H1 (cell line): ENCODE data around the gene KIAA1328. TPM values are rescaled to one million over a fixed set of nuclear protein-coding genes. Genes with fewer than 3 reads are reported as not detected.
A peak's percentile ranks its signal among the peaks of the same experiment; 100 is the strongest.
"Not testable (repeated sequence)": the region's sequence is repeated elsewhere in the genome, so short reads cannot be mapped to it uniquely, and the experiment has no call there.

Source experiments
- CTCF ChIA-PET: fragments of 300-600 bp; sonication (Branson Sonifier 250); formaldehyde crosslinking; loops from one replicate; lab custom pipeline; 2021; ENCODE audit not compliant: partially characterized antibody; lab: Charles Lee
- POLR2A ChIA-PET: fragments of 300-600 bp; sonication (Branson Sonifier 250); formaldehyde crosslinking; loops from one replicate; lab custom pipeline; 2021; ENCODE audit warnings: inconsistent platforms; ENCODE audit not compliant: partially characterized antibody; lab: Charles Lee
- DNase-seq, 2 experiments: peaks; one replicate each; pipeline versions ENCODE4 v3.0.0 to v3.0.0-alpha.2; 2010 to 2022; ENCODE audit warnings: low spot score in 2 of 2, low read depth in 1 of 2, mixed read lengths in 1 of 2
- FAIRE-seq: peaks from 2 replicates; lab custom pipeline; 2011; peaks lifted over from hg19 to GRCh38; lab: Jason Lieb, UNC
- H2AFZ ChIP-seq: 2 replicates; pipeline ENCODE4 v1.8.1; 2012; ENCODE audit warnings: low read length, inconsistent platforms
- H2AK5ac ChIP-seq: 2 replicates; pipeline ENCODE4 v1.6.1; 2013; ENCODE audit warnings: low read depth, low read length
- H2BK120ac ChIP-seq: replicated peaks from 2 replicates; pipeline ENCODE3; 2013; ENCODE audit warnings: low read depth, low read length, inconsistent platforms
- H2BK12ac ChIP-seq: 2 replicates; pipeline ENCODE4 v1.6.1; 2013; ENCODE audit warnings: low read depth, low read length
- H2BK15ac ChIP-seq: 2 replicates; pipeline ENCODE4 v1.6.1; 2013; ENCODE audit warnings: low read length
- H2BK20ac ChIP-seq: 2 replicates; pipeline ENCODE4 v1.6.1; 2013; ENCODE audit warnings: low read length
- H2BK5ac ChIP-seq: 2 replicates; pipeline ENCODE4 v1.6.1; 2013; ENCODE audit warnings: low read depth, low read length
- H3K14ac ChIP-seq: 2 replicates; pipeline ENCODE4 v1.6.1; 2013; ENCODE audit warnings: inconsistent platforms; ENCODE audit not compliant: insufficient read length
- H3K18ac ChIP-seq: 2 replicates; pipeline ENCODE4 v1.6.1; 2013; ENCODE audit warnings: low read length; ENCODE audit errors: extremely low read depth
- H3K23ac ChIP-seq: 2 replicates; pipeline ENCODE4 v1.6.1; 2013; ENCODE audit warnings: inconsistent platforms; ENCODE audit not compliant: insufficient read length
- H3K23me2 ChIP-seq: 2 replicates; pipeline ENCODE4 v1.6.1; 2013; ENCODE audit warnings: low read depth, low read length
- H3K27ac ChIP-seq: 2 replicates; pipeline ENCODE4 v1.6.1; 2011; ENCODE audit warnings: low read depth, low read length, inconsistent platforms
- H3K27me3 ChIP-seq, 4 experiments: replicated peaks in 1 of 4; 1 replicate in 1 of 4; 2 replicates in 3 of 4; pipeline versions ENCODE4 v1.6.1 to v1.8.1; 2011 to 2013; ENCODE audit warnings: low read length in 3 of 4, mild to moderate bottlenecking in 3 of 4, inconsistent platforms in 2 of 4, mixed read lengths in 2 of 4, moderate library complexity in 1 of 4; ENCODE audit not compliant: control insufficient read depth in 3 of 4, insufficient read depth in 3 of 4; ENCODE audit errors: extremely low read depth in 1 of 4
- H3K36me3 ChIP-seq, 4 experiments: 2 replicates each; pipeline versions ENCODE4 v1.6.1 to v1.8.1; 2011 to 2013; ENCODE audit warnings: mild to moderate bottlenecking in 4 of 4, low read length in 3 of 4, moderate library complexity in 2 of 4, control low read depth in 1 of 4, inconsistent platforms in 1 of 4; ENCODE audit not compliant: insufficient read depth in 4 of 4, control insufficient read depth in 2 of 4
- H3K4ac ChIP-seq: replicated peaks from 2 replicates; pipeline ENCODE3; 2013; ENCODE audit warnings: low read length, low read depth, mixed read lengths, inconsistent platforms; ENCODE audit not compliant: insufficient read length
- H3K4me1 ChIP-seq, 4 experiments: replicated peaks in 1 of 4; 1 replicate in 1 of 4; 2 replicates in 3 of 4; pipeline versions ENCODE4 v1.6.1 to v1.8.1; 2011 to 2013; ENCODE audit warnings: low read length in 3 of 4, inconsistent platforms in 2 of 4, mixed read lengths in 1 of 4; ENCODE audit not compliant: insufficient read depth in 4 of 4, control insufficient read depth in 3 of 4
- H3K4me2 ChIP-seq, 2 experiments: 2 replicates each; pipeline versions ENCODE4 v1.6.1 to v1.8.1; 2011 to 2013; ENCODE audit warnings: low read depth in 2 of 2, low read length in 2 of 2, control low read depth in 1 of 2, inconsistent platforms in 1 of 2, mild to moderate bottlenecking in 1 of 2; ENCODE audit not compliant: insufficient read depth in 1 of 2
- H3K4me3 ChIP-seq, 4 experiments: fragments of 200-600, 300-600 bp in 1 of 4; sonication (generic), shearing (Covaris generic), sonication (Bioruptor Twin) in 1 of 4; 2 replicates each; pipeline versions ENCODE4 v1.5.1 to v1.8.1; 2011 to 2016; ENCODE audit warnings: low read length in 4 of 4, low read depth in 3 of 4, control low read depth in 2 of 4, inconsistent platforms in 2 of 4, mild to moderate bottlenecking in 2 of 4, mixed read lengths in 1 of 4, moderate library complexity in 1 of 4; ENCODE audit not compliant: insufficient read depth in 2 of 4; ENCODE audit errors: extremely low read depth in 1 of 4
- H3K56ac ChIP-seq: replicated peaks from 2 replicates; pipeline ENCODE3; 2013; ENCODE audit warnings: low read depth, mild to moderate bottlenecking, mixed read lengths, low read length, inconsistent platforms; ENCODE audit not compliant: insufficient read length
- H3K79me1 ChIP-seq: 2 replicates; pipeline ENCODE4 v1.6.1; 2013; ENCODE audit warnings: low read depth, low read length, control low read depth
- H3K79me2 ChIP-seq, 2 experiments: 2 replicates each; pipeline versions ENCODE4 v1.6.1 to v1.8.1; 2012 to 2013; ENCODE audit warnings: low read length in 2 of 2, mild to moderate bottlenecking in 2 of 2, inconsistent platforms in 1 of 2; ENCODE audit not compliant: insufficient read depth in 2 of 2, control insufficient read depth in 1 of 2
- H3K9ac ChIP-seq, 4 experiments: replicated peaks in 1 of 4; 1 replicate in 1 of 4; 2 replicates in 3 of 4; pipeline versions ENCODE4 v1.6.1 to v1.8.1; 2011 to 2013; ENCODE audit warnings: low read depth in 3 of 4, low read length in 3 of 4, control low read depth in 2 of 4, mild to moderate bottlenecking in 2 of 4, moderate library complexity in 2 of 4, inconsistent platforms in 1 of 4; ENCODE audit errors: extremely low read depth in 1 of 4
- H3K9me3 ChIP-seq, 2 experiments: 2 replicates each; pipeline versions ENCODE4 v1.6.1 to v1.8.1; 2012 to 2013; ENCODE audit warnings: mild to moderate bottlenecking in 2 of 2, moderate library complexity in 2 of 2, control low read depth in 1 of 2, inconsistent platforms in 1 of 2, low read depth in 1 of 2, low read length in 1 of 2, mixed read lengths in 1 of 2; ENCODE audit not compliant: insufficient read depth in 2 of 2
- H4K20me1 ChIP-seq, 2 experiments: replicated peaks in 1 of 2; 2 replicates each; pipeline versions ENCODE3 to v1.8.1; 2011 to 2013; ENCODE audit warnings: inconsistent platforms in 2 of 2, low read length in 2 of 2, mild to moderate bottlenecking in 1 of 2; ENCODE audit not compliant: insufficient read depth in 2 of 2, control insufficient read depth in 1 of 2
- H4K5ac ChIP-seq: 2 replicates; pipeline ENCODE4 v1.6.1; 2013; ENCODE audit warnings: low read length, low read depth, mixed read lengths, inconsistent platforms; ENCODE audit not compliant: insufficient read length
- H4K8ac ChIP-seq: 2 replicates; pipeline ENCODE4 v1.8.0; 2013; ENCODE audit warnings: mild to moderate bottlenecking, moderate library complexity, low read length, inconsistent platforms; ENCODE audit not compliant: insufficient read depth; ENCODE audit errors: extremely low read depth
- H4K91ac ChIP-seq: replicated peaks from 2 replicates; pipeline ENCODE3; 2013; ENCODE audit warnings: low read length, mixed read lengths, inconsistent platforms; ENCODE audit not compliant: insufficient read length
- NANOG ChIP-seq: IDR thresholded peaks from 2 replicates; pipeline ENCODE4 v1.6.1; 2011; ENCODE audit warnings: low read length, low read depth, mild to moderate bottlenecking, inconsistent platforms; ENCODE audit not compliant: insufficient read depth, poor library complexity, severe bottlenecking
- TEAD4 ChIP-seq: IDR thresholded peaks from 2 replicates; pipeline ENCODE4 v1.6.1; 2012; ENCODE audit warnings: low read depth, low read length, inconsistent platforms, mixed read lengths
- polyA plus RNA-seq, 7 experiments: library from polyadenylated mRNA; depleted of rRNA in 3 of 7; stranded (reverse) in 5 of 7; unstranded in 2 of 7; fragments of >200 nt in 5 of 7; fragments of 200-250 nt in 2 of 7; gene quantifications; 1 replicate in 5 of 7; 2 replicates in 1 of 7; 4 replicates in 1 of 7; pipeline versions ENCODE4 v1.2.1 to v1.2.3, GENCODE V29; 2011 to 2013; ENCODE audit warnings: missing spikeins in 2 of 7, mixed read lengths in 2 of 7
- total RNA-seq: library from RNA; stranded (reverse); fragmentation: NEBNext Ultra II Directional; extraction: Animal tissue kit (Norgen Biotek cat#: 25700); gene quantifications from 2 replicates; pipeline ENCODE4 v1.2.1, GENCODE V29; 2021

KIAA1328 gene
- total and polyA plus RNA-seq, 2 of the 8 experiments (the other 6 are each of a cell fraction or from before 2014, with no cell fraction given), result 2.6 to 5.7 TPM

- Histone ChIP-seq H3K4me3 (no peak overlapping the region), H3K36me3 (no peaks in the 10 kb centered on the region), H4K8ac (no peak overlapping the region), H3K18ac (no peak overlapping the region), H2BK20ac (no peak overlapping the region), H2BK5ac (no peak overlapping the region), H3K79me1 (no peaks in the 10 kb centered on the region), H2AK5ac (no peak overlapping the region), H3K27ac (no peak overlapping the region), H3K56ac (no peak overlapping the region), H3K4ac (no peak overlapping the region), H4K20me1 (no peaks in the 10 kb centered on the region), H2BK12ac (no peak overlapping the region), H2BK120ac (no peak overlapping the region), H3K9me3 (no peaks in the 10 kb centered on the region), H3K4me2 (no peak overlapping the region), H3K9ac (no peak overlapping the region), H4K5ac (no peak overlapping the region), H4K91ac (no peak overlapping the region), H3K23me2 (no peaks in the 10 kb centered on the region), H3K79me2 (no peaks in the 10 kb centered on the region), H2BK15ac (no peak overlapping the region), H3K14ac (no peak overlapping the region), H3K23ac (no peak overlapping the region), H3K27me3 (no peaks in the 10 kb centered on the region), H2AFZ (no peak overlapping the region), H3K4me1 (peaks cover 0 to 4% (median under 1%) of the 10 kb centered on the region in 4 experiments; a peak in 3 of 7 replicates)
- ChIA-PET CTCF (interaction anchor here (1.7 kb wide), 1 partner anchor 43 kb away, joined by 4 read pairs; no protein-coding TSS in a partner anchor), POLR2A (no interaction called here)
- TF ChIP-seq NANOG, result no peak
- peak; percentile 60 for TF ChIP-seq TEAD4
- DNase-seq (no peak), FAIRE-seq (peak; percentile 73)
Measured at GRCh38 chr18:36872329-36872728, 43.4 kb downstream of the KIAA1328 start.

GRCh38 chr18:36873826-36874225 is 44.9 kb downstream of the KIAA1328 start:
- not testable (repeated sequence) for FAIRE-seq, H3K56ac ChIP-seq, H3K4me3 ChIP-seq

More at GRCh38 chr18:36873826-36874225, 44.9 kb downstream of the KIAA1328 start:
- POLR2A ChIA-PET, H3K4me2 ChIP-seq, H2AK5ac ChIP-seq, H4K5ac ChIP-seq, H3K4ac ChIP-seq, H3K36me3 ChIP-seq, H2BK5ac ChIP-seq, H2BK12ac ChIP-seq, H2AFZ ChIP-seq, H3K23ac ChIP-seq, H4K20me1 ChIP-seq, H3K4me1 ChIP-seq, H4K8ac ChIP-seq, H3K18ac ChIP-seq, H3K79me2 ChIP-seq, H2BK20ac ChIP-seq, H3K27ac ChIP-seq, DNase-seq, H3K14ac ChIP-seq, H3K23me2 ChIP-seq, H4K91ac ChIP-seq, H3K9me3 ChIP-seq, H3K27me3 ChIP-seq, H3K79me1 ChIP-seq, H2BK15ac ChIP-seq, H3K9ac ChIP-seq, H2BK120ac ChIP-seq: not testable (repeated sequence)
- CTCF ChIA-PET, result interaction anchor here (0.7 kb wide), 1 partner anchor 11 kb away, joined by 3 read pairs; no protein-coding TSS in a partner anchor
